Nephron progenitor cell (in vitro differentiated cells): ENCODE results near the gene KAT2B.
A peak's percentile ranks its signal among the peaks of the same experiment; 100 is the strongest.
"Not testable (repeated sequence)": the region's sequence is repeated elsewhere in the genome, so short reads cannot be mapped to it uniquely, and the experiment has no call there.

Source experiments
- DNase-seq: peaks from one replicate; pipeline ENCODE4 v3.0.0; 2021
- H3K27ac Mint-ChIP-seq: 2 replicates; pipeline ENCODE4 v1.8.0; 2021; ENCODE audit warnings: mild to moderate bottlenecking, moderate library complexity, mixed read lengths
- H3K27me3 Mint-ChIP-seq: 2 replicates; pipeline ENCODE4 v1.8.0; 2021; ENCODE audit warnings: mild to moderate bottlenecking, low read depth, mixed read lengths; ENCODE audit not compliant: poor library complexity
- H3K36me3 Mint-ChIP-seq: 2 replicates; pipeline ENCODE4 v1.8.0; 2021; ENCODE audit warnings: low read depth, mixed read lengths
- H3K4me1 Mint-ChIP-seq: 2 replicates; pipeline ENCODE4 v1.8.0; 2021; ENCODE audit warnings: mixed read lengths
- H3K4me3 Mint-ChIP-seq: 2 replicates; pipeline ENCODE4 v1.8.0; 2021; ENCODE audit warnings: mild to moderate bottlenecking, moderate library complexity, mixed read lengths
- H3K9me3 Mint-ChIP-seq: 2 replicates; pipeline ENCODE4 v1.8.0; 2021; ENCODE audit warnings: mild to moderate bottlenecking, moderate library complexity, mixed read lengths
- TF ChIP-seq, protein P1 (sequence below): fragments of 200-600 bp; sonication (generic); IDR thresholded peaks from 2 replicates; pipeline ENCODE4 v1.5.0; 2021; ENCODE audit warnings: antibody characterized with exemption

The KAT2B gene

GRCh38 chr3:20012164-20012563 lies 28.1 kb upstream of the KAT2B start, which contains the start of gene PP2D1:
Gene PP2D1, minus strand, starts transcription at chr3:20012264. Its CDS starts 192 bp downstream, at chr3:20012072.
- DNase-seq, result no peak
- Mint-ChIP-seq H3K27me3 (no peaks in the 10 kb centered on the region), H3K4me1 (no peaks in the 10 kb centered on the region), H3K27ac (no peak within 1 kb of the TSS), H3K9me3 (no peaks in the 10 kb centered on the region), H3K36me3 (no peaks in the 10 kb centered on the region), H3K4me3 (no peak within 1 kb of the TSS)
- TF ChIP-seq, protein P1, sequence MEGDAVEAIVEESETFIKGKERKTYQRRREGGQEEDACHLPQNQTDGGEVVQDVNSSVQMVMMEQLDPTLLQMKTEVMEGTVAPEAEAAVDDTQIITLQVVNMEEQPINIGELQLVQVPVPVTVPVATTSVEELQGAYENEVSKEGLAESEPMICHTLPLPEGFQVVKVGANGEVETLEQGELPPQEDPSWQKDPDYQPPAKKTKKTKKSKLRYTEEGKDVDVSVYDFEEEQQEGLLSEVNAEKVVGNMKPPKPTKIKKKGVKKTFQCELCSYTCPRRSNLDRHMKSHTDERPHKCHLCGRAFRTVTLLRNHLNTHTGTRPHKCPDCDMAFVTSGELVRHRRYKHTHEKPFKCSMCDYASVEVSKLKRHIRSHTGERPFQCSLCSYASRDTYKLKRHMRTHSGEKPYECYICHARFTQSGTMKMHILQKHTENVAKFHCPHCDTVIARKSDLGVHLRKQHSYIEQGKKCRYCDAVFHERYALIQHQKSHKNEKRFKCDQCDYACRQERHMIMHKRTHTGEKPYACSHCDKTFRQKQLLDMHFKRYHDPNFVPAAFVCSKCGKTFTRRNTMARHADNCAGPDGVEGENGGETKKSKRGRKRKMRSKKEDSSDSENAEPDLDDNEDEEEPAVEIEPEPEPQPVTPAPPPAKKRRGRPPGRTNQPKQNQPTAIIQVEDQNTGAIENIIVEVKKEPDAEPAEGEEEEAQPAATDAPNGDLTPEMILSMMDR, result no peak

- no peak overlapping the region for H3K4me3 Mint-ChIP-seq
- no peak for DNase-seq
These were observed 26.9 kb upstream of the KAT2B start for GRCh38 chr3:20013396-20013795.

DNA sequence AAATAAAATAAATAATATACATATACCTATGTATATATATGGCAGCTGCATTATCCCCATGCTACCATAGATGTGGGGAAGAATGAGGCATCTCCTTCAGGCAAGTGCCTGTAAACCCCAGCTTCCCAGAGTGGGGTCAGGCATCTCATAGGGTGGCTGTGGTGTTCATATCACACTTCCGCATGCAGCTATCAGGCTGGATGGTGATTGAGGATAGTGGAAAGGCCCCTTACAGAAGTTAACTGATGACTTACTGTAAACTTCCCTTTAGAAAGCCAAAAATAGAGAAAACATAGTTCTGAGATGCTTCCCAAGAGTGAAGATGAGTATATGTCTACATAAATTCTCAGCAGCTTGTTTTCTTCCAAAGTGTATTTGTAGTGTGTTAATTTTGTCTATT lies 24.7 kb upstream of the KAT2B start:
- Mint-ChIP-seq H3K9me3 (no peaks in the 10 kb centered on the region), H3K4me3 (no peak overlapping the region), H3K36me3 (no peaks in the 10 kb centered on the region), H3K27ac (no peak overlapping the region), H3K4me1 (no peaks in the 10 kb centered on the region), H3K27me3 (no peaks in the 10 kb centered on the region)
- TF ChIP-seq, protein P1, result no peak
- DNase-seq, result no peak

More at GRCh38 chr3:20013396-20013795, 26.9 kb upstream of the KAT2B start:
- no peaks in the 10 kb centered on the region for H3K36me3 Mint-ChIP-seq
- no peaks in the 10 kb centered on the region for H3K27me3 Mint-ChIP-seq
- TF ChIP-seq, protein P1, result no peak
- no peaks in the 10 kb centered on the region for H3K4me1 Mint-ChIP-seq
- no peak overlapping the region for H3K27ac Mint-ChIP-seq
- H3K9me3 Mint-ChIP-seq, result no peaks in the 10 kb centered on the region

GRCh38 chr3:20016076-20016475 lies 24.2 kb upstream of the KAT2B start:
- H3K4me3 Mint-ChIP-seq, H3K27ac Mint-ChIP-seq, DNase-seq, H3K27me3 Mint-ChIP-seq, H3K9me3 Mint-ChIP-seq, H3K36me3 Mint-ChIP-seq, H3K4me1 Mint-ChIP-seq: not testable (repeated sequence)

GRCh38 chr3:20022954-20023622 lies 17.2 kb upstream of the KAT2B start:
- no peaks in the 10 kb centered on the region for H3K36me3 Mint-ChIP-seq
- no peak overlapping the region for H3K4me3 Mint-ChIP-seq
- TF ChIP-seq, protein P1, result no peak
- no peaks in the 10 kb centered on the region for H3K4me1 Mint-ChIP-seq
- no peak for DNase-seq
- H3K27ac Mint-ChIP-seq, result no peak overlapping the region
- H3K9me3 Mint-ChIP-seq, result no peaks in the 10 kb centered on the region
- no peaks in the 10 kb centered on the region for H3K27me3 Mint-ChIP-seq

DNA sequence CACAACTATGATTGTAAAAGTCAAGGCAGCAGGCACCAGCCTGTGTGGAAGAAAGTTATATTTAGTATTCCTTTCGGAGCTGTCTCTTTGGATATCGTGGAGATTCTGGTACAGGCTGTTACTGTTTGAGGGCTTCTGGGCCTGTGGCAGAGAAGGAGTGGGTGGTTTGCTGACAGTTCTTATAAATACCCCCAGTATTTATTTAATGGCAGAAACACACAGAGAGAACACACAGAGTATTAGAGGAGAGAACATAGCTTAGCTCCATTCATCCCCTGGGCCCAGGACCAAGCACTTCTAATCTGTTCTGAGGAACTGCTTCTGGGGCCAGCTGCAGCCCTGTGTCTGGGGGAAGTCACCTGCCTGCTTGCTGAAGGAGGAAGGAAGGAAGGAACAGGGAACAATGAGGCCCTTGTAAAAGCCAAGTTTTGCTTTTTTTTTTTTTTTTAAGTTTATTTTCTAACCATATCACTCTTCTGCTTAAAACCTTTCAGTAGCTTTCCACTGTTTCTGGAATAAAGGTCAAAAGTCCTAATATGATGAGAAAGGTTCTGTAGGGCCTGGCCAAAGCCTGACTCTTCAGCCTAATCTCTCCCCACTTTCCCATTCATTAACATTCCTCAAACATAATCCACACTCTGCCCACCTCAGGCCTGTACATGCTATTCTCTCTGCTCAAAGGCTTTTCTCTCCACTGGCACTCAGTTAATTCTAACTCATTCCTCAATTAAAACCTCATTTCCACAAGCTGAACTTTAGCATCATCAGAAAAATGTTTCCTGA lies 16.4 kb upstream of the KAT2B start:
- no peaks in the 10 kb centered on the region for H3K27me3 Mint-ChIP-seq
- no peaks in the 10 kb centered on the region for H3K36me3 Mint-ChIP-seq
- no peaks in the 10 kb centered on the region for H3K4me1 Mint-ChIP-seq
- no peak for DNase-seq
- no peak overlapping the region for H3K4me3 Mint-ChIP-seq
- H3K9me3 Mint-ChIP-seq, result no peaks in the 10 kb centered on the region
- TF ChIP-seq, protein P1, result no peak
- peak overlapping the region; percentile 10 for H3K27ac Mint-ChIP-seq
